Uterus (tissue), 2 donors: ENCODE measurements around the gene IL36G.

Experiments
- POLR2A ChIP-seq, 2 donors: fragments of 450-650 bp; IDR thresholded peaks; one replicate each; pipeline ENCODE4 v1.6.1; 2016; ENCODE audit warnings: antibody characterized with exemption in 2 of 2, mild to moderate bottlenecking in 1 of 2, moderate library complexity in 1 of 2
- TF ChIP-seq, protein P1 (sequence below), 4 experiments: fragments of 200-600 bp in 2 of 4; fragments of 450-650 bp in 2 of 4; sonication (generic) in 2 of 4; IDR thresholded peaks; one replicate each; pipeline ENCODE4 v1.5.1; 2016 to 2019; ENCODE audit warnings: antibody characterized with exemption in 4 of 4, mild to moderate bottlenecking in 2 of 4, moderate library complexity in 1 of 4

DNA sequence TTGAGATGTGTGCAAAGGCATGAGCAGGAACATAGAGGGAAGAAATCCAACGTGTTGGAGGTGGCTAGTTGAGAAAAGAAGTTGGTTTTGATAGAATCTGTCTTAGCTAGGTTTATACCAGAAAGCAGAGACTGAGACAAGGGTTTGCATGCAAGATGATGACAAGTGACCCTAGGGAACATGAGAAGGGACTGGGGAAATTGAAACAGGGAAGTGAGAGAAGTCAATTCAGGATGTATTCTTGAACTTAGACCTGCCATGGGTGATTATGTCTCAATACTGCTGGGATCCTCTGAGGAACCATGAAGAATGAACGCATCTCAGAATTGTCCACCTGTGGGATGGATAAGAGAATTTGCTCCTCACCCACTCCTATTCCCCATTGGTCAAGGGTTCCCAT lies 47.9 kb downstream of the IL36G start:
- TF ChIP-seq POLR2A (IDR thresholded peaks at IDR 0.05): no peak
- TF ChIP-seq, protein P1, sequence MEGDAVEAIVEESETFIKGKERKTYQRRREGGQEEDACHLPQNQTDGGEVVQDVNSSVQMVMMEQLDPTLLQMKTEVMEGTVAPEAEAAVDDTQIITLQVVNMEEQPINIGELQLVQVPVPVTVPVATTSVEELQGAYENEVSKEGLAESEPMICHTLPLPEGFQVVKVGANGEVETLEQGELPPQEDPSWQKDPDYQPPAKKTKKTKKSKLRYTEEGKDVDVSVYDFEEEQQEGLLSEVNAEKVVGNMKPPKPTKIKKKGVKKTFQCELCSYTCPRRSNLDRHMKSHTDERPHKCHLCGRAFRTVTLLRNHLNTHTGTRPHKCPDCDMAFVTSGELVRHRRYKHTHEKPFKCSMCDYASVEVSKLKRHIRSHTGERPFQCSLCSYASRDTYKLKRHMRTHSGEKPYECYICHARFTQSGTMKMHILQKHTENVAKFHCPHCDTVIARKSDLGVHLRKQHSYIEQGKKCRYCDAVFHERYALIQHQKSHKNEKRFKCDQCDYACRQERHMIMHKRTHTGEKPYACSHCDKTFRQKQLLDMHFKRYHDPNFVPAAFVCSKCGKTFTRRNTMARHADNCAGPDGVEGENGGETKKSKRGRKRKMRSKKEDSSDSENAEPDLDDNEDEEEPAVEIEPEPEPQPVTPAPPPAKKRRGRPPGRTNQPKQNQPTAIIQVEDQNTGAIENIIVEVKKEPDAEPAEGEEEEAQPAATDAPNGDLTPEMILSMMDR (IDR thresholded peaks at IDR 0.05): no peak
